ENCODE data around the gene LMOD1.

DNA sequence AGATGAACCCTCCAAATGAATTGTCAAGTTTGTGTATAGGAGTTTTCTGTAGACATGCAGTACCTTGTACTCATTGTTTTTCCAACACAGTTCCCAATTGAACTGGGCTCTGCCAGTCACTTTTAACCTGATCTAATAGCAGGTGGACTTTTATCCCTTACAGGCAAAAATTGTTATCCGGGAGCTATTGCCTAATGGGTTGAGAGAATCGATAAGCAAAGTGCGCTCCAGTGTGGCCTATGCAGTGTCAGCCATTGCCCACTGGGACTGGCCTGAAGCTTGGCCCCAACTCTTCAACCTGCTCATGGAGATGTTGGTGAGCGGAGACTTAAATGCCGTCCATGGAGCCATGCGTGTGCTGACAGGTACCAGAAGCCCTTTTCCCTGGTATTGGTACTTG, 98.1 kb downstream of the LMOD1 start:
- TF ChIP-seq POLR2AphosphoS5 (IDR thresholded peaks at IDR 0.05) (no peak), CTCF (IDR thresholded peaks at IDR 0.05) (no peak), POLR2A (IDR thresholded peaks at IDR 0.05) (no peak)
